Psoas muscle (tissue), 8 donors: Measurements from ENCODE around the gene TTLL11. TPM values are rescaled to one million over a fixed set of nuclear protein-coding genes. Genes with fewer than 3 reads are reported as not detected.

ENCODE experiments used
- ATAC-seq, 4 donors: fragments of 200-7000 bp; cut with Tn5 transposase; one replicate each; pipeline ENCODE4 v1.9.1; 2020; ENCODE audit warnings: moderate library complexity in 3 of 4, mild to moderate bottlenecking in 2 of 4
- DNase-seq, 2 donors: peaks; one replicate each; pipeline ENCODE4 v3.0.0-alpha.2; 2020
- H3K27ac ChIP-seq: fragments of 200-600 bp; one replicate; pipeline ENCODE4 v1.8.0; 2022
- H3K27me3 ChIP-seq, 3 donors: fragments of 200-600 bp in 1 of 3; one replicate each; pipeline versions ENCODE4 v1.6.1 to v1.8.0; 2013 to 2022; ENCODE audit warnings: low read length in 2 of 3, mild to moderate bottlenecking in 2 of 3, moderate library complexity in 1 of 3; ENCODE audit not compliant: insufficient read depth in 3 of 3
- H3K36me3 ChIP-seq, 2 donors: fragments of 200-600 bp in 1 of 2; one replicate each; pipeline versions ENCODE4 v1.6.1 to v1.8.0; 2013 to 2022; ENCODE audit warnings: low read depth in 1 of 2, mild to moderate bottlenecking in 1 of 2, moderate library complexity in 1 of 2; ENCODE audit not compliant: insufficient read depth in 1 of 2
- H3K4me1 ChIP-seq: fragments of 200-600 bp; one replicate; pipeline ENCODE4 v1.8.0; 2022
- H3K4me3 ChIP-seq: fragments of 200-600 bp; one replicate; pipeline ENCODE4 v1.8.0; 2022; ENCODE audit warnings: mild to moderate bottlenecking
- H3K9me3 ChIP-seq: fragments of 200-600 bp; one replicate; pipeline ENCODE4 v1.8.0; 2022
- WGBS, 3 donors: extraction: QIAGEN DNeasy Blood & Tissue Kit; methylation state at CpG; one replicate each; pipeline versions ENCODE4 v1.1.6 to v1.1.7; 2013; 5-methylcytosine and 5-hydroxymethylcytosine counted together
- intact Hi-C, 2 donors: fragments of 100-400 bp; cut with DNase I; formaldehyde crosslinking; loops; one replicate each; pipeline versions ENCODE4 v1.11.0 to v1.14.2; 2022
- polyA plus RNA-seq, 3 donors: library from polyadenylated mRNA; stranded (reverse); fragments of 200-250 nt; gene quantifications; one replicate each; pipeline ENCODE4 v1.2.3, GENCODE V29; 2013
- total RNA-seq, 4 donors: library from RNA; stranded (reverse); fragmentation: NEBNext Ultra II Directional in 2 of 4; extraction: Animal tissue kit (Norgen Biotek cat#: 25700) in 2 of 4; gene quantifications; one replicate each; pipeline versions ENCODE4 v1.2.1 to v1.2.4, GENCODE V29; 2021 to 2023
- TF ChIP-seq, protein P1 (sequence below): fragments of 200-600 bp; IDR thresholded peaks from one replicate; pipeline ENCODE4 v1.8.0; 2022; ENCODE audit warnings: antibody characterized with exemption
- donor health status: healthy with polysubstance abuse.
- donor health status: DM: no; HTN: no; CAD: no; lungs with moderate emphysema.
- donor health status: Bipolar disorder and iron deficiency.
- donor health status: healthy.
- donor health status: DM: yes; HTN: yes; CAD: no.
- donor health status: DM: no; HTN: no; CAD: no.
- donor health status: DM: no; HTN: no; CAD: no.
- donor health status: DM: yes; HTN: yes; CAD: no.

TTLL11 gene
- total and polyA plus RNA-seq, 7 donors, result 15.1 to 56.4 (median 19.3) TPM

DNA sequence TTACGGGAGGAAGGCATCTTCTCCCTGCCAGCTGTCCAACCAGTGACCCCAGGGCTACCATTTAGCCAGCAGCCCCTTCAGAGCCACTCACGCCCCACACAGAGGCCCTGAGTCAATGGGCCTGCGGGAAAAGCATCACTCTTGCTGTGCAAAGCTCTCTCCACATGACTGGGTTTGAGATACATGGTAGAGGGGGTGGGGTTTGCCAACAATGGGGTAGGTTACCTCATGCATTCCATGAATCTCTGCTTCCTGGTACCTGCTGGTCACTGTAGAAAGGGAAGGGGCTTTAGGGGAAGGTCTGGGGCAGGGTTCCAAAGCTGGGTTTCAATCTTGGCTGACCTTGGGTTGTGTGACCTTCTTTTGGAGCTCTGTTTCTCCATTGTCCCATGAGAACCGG is 22.9 kb upstream of the TTLL11 start:
- H3K4me3 ChIP-seq, result no peak overlapping the region
- no peaks in the 10 kb centered on the region for H3K9me3 ChIP-seq
- WGBS, 3 donors, result 60 to 71% (median 70%) methylated on average over 4 of the region's 4 CpGs
- H3K4me1 ChIP-seq, result no peaks in the 10 kb centered on the region
- no peaks in the 10 kb centered on the region for H3K36me3 ChIP-seq
- TF ChIP-seq, protein P1, sequence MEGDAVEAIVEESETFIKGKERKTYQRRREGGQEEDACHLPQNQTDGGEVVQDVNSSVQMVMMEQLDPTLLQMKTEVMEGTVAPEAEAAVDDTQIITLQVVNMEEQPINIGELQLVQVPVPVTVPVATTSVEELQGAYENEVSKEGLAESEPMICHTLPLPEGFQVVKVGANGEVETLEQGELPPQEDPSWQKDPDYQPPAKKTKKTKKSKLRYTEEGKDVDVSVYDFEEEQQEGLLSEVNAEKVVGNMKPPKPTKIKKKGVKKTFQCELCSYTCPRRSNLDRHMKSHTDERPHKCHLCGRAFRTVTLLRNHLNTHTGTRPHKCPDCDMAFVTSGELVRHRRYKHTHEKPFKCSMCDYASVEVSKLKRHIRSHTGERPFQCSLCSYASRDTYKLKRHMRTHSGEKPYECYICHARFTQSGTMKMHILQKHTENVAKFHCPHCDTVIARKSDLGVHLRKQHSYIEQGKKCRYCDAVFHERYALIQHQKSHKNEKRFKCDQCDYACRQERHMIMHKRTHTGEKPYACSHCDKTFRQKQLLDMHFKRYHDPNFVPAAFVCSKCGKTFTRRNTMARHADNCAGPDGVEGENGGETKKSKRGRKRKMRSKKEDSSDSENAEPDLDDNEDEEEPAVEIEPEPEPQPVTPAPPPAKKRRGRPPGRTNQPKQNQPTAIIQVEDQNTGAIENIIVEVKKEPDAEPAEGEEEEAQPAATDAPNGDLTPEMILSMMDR, result no peak
- no peaks in the 10 kb centered on the region for H3K27me3 ChIP-seq
- DNase-seq, result no peak
- ATAC-seq, result no peak
- intact Hi-C loops, result no loop called here
- no peak overlapping the region for H3K27ac ChIP-seq

DNA sequence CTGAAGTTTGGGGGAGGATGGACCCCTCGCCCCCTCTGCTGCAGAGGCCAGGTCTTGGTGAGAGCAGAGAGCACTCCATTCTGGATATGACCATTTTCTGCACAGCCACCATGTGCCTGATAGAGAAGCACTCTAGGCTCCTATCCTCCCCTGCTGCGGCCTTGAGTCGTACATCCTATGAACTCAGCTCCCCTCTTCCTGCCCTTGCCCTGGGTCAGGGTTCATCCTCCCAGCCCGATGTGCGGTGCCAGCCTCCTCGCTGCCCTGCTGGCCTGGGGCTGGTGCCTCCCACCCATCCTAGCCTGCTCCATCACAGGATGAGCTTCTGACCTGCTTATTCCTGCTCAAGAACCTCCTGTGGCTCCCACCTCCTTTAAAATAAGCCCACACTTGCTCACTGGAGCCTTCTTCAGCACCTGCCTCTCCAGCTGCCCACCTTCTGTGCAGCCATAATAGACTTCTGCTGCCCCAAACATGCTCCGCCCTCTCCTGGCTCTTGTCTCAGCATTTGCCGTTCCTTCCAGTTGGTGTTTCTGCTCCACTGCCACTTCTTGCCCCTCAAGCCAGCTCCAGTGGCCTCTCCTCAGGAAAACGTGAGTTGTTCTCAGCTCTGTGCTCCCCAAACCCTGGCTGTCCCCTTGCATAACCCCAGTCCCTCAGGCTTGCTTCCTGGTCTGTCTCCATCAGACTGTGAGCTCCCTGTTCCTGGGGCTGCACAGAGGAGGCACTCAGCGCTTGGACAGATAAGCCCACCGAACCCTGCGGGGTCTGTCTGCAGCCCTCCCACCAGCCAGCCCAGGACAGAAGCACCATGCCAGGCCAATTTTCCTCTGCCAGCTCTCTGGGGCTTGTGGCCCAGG is 22.3 kb upstream of the TTLL11 start:
- no peak for DNase-seq
- H3K9me3 ChIP-seq, result no peaks in the 10 kb centered on the region
- H3K4me3 ChIP-seq, result no peak overlapping the region
- WGBS, 3 donors, result 74 to 81% (median 76%) methylated on average over 12 of the region's 12 CpGs
- intact Hi-C loops, result no loop called here
- no peaks in the 10 kb centered on the region for H3K4me1 ChIP-seq
- H3K27me3 ChIP-seq, result no peaks in the 10 kb centered on the region
- TF ChIP-seq, protein P1, result no peak
- no peak overlapping the region for H3K27ac ChIP-seq
- ATAC-seq, result no peak
- H3K36me3 ChIP-seq, result no peaks in the 10 kb centered on the region

DNA sequence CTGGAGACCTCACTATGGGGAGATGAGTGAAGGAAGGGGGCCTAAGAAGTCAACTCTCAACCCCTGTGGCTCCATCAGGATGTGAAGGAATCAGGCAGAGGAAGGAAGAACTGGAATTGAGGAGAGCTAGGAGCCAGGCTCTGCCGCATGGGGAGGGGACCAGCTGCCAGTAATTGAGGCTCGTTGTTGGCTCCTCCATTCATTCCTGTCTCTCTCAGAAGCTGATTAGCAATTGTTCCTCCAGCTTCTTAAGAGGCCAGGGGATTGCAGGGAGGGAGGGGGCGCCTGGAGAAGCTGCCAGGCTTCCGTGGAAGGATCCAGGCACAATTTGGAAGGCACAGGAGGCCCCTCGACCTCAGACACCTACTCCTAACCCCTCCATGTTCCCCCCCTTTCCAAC is 20.5 kb upstream of the TTLL11 start:
- DNase-seq (no peak), ATAC-seq (no peak)
- no peaks in the 10 kb centered on the region for H3K27me3 ChIP-seq
- H3K36me3 ChIP-seq, result no peaks in the 10 kb centered on the region
- WGBS, 3 donors, result 51 to 53% (median 52%) methylated on average over 5 of the region's 5 CpGs
- H3K4me1 ChIP-seq, result no peaks in the 10 kb centered on the region
- TF ChIP-seq, protein P1, result no peak
- no peaks in the 10 kb centered on the region for H3K9me3 ChIP-seq
- no peak overlapping the region for H3K4me3 ChIP-seq
- intact Hi-C loops, result no loop called here
- H3K27ac ChIP-seq, result no peak overlapping the region

DNA sequence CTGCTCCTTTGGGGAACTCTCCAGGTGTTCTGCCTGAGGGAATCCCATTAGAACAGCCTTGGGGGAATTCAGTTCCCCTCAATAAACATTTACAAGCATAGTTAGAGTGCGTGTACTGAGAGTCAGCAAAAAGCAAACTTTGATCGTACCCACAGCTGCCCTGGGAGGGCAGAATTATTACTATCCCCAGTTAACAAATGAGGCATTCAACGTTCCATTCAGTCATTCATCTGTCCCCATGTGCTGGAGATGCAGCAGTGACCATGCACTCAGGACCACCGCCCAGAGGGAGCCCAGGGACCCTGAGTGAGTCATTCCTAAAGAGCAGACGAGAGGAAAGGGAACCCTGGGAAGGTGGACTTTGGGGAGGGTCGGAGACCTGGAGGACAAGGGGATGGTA is 19.1 kb upstream of the TTLL11 start:
- WGBS, 3 donors, result 85 to 92% (median 88%) methylated on average over 6 of the region's 6 CpGs
- TF ChIP-seq, protein P1, result no peak
- Histone ChIP-seq H3K27me3 (no peaks in the 10 kb centered on the region), H3K9me3 (no peaks in the 10 kb centered on the region), H3K27ac (no peak overlapping the region), H3K4me1 (no peaks in the 10 kb centered on the region), H3K4me3 (no peak overlapping the region), H3K36me3 (no peaks in the 10 kb centered on the region)
- ATAC-seq (no peak), DNase-seq (no peak)
- intact Hi-C loops, result no loop called here
